ENCODE results near the gene XYLT1.

Gene XYLT1

GRCh38 chr16:17304106-17304490 lies 166.7 kb downstream of the XYLT1 start:
- DNase-seq = no peak

DNA sequence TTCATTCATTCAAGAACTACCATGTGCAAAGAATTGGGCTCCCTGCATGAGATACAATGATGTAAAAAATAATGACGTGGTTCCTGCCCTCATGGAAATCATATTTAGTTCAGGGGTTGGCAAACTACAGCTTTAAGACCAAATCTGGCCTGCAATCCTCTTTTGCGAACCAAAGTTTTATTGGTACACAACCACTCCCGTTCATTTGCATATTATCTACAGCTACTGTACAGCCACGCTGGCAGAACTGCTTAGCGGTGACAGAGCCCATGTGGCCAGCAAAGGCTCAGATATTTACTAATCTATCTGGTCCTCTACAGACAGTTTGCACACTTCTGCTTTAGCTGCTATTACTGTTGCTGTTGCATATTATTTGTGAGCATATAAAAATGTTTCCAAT lies 167.7 kb downstream of the XYLT1 start:
- no peak for DNase-seq

- DNase-seq = no peak
These were observed 168.1 kb downstream of the XYLT1 start for GRCh38 chr16:17302620-17303019.

DNA sequence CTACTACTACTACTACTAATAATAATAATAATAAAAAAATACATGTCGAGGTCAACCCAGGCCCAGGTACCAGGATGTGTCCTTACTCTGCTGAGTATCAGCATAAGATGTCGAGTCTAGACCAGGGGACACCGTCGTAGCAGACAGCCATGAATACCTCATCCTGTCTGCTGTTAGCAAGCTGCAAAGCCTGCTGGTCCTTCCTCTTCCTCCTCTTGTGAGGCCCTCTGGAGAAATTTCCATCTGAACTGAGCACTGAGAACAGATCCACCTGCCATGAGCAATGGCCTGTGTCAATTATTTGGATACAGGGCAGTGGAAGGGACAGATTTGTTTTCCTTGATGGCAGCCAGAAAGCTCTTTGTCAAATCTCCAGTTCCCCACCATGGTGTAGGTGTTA lies 168.5 kb downstream of the XYLT1 start:
- no peak for DNase-seq

- peak in 1 of 2 donors; percentile 73 for DNase-seq
These were observed 169.1 kb downstream of the XYLT1 start for GRCh38 chr16:17301593-17302135.

- DNase-seq = no peak
These were observed 169.6 kb downstream of the XYLT1 start for GRCh38 chr16:17301184-17301583.

DNA sequence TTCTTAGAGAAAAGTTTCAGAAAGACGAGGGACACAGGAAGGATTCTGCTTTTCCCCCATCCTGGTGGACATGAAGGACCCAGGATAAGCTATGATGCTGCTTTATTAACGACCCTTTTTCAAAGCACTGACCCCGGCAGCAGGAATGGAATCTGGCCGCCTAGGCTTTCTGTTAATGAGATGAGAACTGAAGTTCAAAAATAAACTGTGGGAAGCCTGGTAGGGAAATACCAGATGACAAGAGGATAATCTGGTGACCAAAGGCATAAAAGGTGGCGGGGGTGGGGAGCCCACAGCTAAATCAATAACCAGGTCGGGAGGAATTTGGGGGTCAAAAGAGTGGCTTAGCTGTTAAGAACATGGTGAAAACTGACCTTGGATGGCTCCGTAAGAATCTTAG lies 171.0 kb downstream of the XYLT1 start:
- DNase-seq = no peak

DNA sequence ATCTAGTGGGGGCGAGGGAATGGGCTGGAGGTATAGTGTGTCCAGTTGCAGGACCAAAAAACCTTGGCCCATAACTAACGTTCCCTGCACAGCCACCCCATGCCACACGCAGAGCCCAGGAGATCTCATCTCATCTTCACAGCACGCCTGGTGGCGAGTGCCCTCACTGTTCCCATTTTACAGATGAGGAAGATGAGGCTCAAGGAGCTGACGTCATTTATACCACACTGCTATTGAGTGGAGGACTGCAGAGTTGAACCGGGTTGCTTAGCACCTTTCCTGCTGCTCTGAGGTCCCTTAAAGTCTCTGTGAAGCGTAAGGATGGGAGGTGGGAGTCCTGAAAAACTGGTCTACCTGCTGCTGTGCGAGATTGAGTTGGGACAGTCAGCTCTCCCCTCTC lies 172.5 kb downstream of the XYLT1 start:
- DNase-seq = no peak

DNA sequence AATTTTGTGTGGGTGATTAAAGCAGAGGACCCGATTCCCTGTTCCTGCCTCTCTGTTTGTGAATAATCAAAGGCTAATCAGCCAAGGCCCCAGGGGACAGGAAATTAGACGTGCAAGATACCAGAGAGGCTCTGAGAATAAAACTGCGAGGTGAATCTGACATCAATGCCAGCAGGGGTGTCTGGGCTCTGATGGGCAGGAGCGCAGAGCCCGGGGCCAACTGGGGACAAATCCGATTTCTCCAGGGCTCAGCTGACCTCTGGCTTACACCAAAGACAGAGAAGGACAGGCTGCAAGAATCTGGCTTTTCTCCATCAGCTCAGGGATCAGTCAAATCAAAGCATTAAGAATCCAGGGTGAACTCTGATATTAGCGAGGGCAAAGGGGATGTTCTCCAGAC lies 174.3 kb downstream of the XYLT1 start:
- DNase-seq = no peak

DNA sequence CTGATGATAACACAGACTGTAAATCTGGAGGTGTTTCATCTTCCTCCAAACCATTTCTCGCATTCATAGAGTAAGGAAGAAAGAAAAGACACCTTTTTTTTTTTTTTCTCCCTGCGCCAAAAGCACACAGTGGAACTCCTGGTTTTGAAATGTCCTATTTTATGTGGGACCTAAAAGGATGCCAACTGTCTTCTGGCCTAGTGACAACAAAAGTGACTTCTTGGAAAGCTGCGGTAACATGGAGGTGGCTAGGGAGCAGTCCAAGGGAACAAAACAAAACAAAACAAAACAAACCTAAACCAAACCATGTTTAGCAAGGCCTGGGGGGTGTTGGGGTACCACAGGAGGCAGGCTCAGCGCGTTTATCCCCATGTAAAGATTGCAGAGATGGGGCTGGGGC lies 174.8 kb downstream of the XYLT1 start:
- no peak for DNase-seq

GRCh38 chr16:17294856-17295255 lies 175.9 kb downstream of the XYLT1 start:
- DNase-seq = no peak

GRCh38 chr16:17293813-17294558 lies 176.8 kb downstream of the XYLT1 start:
- DNase-seq = no peak

DNA sequence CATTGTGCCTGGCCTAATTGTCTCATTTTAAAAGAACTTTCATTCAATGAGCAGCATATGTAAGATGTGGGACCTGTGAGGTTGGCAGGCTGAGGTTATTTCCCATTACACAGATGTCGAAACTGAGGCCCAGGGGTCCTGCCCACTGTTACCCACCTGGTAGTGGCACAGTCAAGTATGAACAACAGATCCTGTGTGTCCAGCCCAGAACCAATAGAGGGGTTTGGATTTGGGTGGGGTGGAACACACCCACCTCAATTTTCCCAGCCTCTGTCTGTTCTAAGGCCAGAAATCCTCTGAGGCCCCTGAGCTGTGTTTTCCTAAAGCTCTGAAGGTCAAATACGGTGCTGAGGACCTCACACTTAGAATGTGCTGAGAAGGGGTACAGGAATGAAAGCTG lies 179.5 kb downstream of the XYLT1 start:
- no peak for DNase-seq

GRCh38 chr16:17289674-17290635 lies 180.8 kb downstream of the XYLT1 start:
- no peak for DNase-seq

DNA sequence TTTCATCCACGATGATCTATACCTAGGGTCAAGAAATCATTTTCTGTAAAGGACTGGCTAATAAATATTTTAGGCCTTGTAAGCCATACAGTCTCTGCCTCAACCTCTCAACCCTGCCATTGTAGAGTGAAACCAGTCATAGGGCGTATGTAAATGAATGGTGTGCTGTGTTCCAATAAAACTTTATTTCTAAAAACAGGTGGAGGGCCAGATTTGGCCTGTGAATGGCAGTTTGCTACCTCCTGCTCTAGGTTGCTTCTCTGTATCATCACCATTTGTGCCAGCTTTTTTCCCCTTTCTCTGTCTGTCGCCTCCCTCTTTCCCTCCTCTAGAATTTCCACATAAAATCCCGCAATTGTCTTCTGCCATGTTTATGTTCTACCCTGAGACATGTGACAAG lies 181.7 kb downstream of the XYLT1 start:
- DNase-seq = no peak

GRCh38 chr16:17287166-17287800 lies 183.5 kb downstream of the XYLT1 start:
- no peak for DNase-seq

DNA sequence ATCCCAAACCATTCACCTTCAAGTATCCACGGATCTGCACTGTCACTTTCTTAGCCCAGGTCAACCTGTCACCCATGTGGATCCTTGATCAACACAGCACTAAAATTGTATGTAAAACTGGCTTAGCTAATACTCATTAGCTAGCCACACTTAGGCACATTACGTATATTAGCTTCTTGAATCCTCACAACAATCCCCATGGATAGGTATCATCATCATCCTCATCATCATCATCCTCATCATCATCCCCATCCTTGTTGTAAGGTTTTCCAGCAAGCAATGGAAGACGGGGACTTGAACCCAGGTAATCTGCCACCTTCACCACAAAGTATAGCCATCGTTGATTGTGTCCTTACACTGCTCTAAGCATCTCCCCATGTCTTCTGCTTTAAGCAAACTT lies 184.3 kb downstream of the XYLT1 start:
- no peak for DNase-seq

DNA sequence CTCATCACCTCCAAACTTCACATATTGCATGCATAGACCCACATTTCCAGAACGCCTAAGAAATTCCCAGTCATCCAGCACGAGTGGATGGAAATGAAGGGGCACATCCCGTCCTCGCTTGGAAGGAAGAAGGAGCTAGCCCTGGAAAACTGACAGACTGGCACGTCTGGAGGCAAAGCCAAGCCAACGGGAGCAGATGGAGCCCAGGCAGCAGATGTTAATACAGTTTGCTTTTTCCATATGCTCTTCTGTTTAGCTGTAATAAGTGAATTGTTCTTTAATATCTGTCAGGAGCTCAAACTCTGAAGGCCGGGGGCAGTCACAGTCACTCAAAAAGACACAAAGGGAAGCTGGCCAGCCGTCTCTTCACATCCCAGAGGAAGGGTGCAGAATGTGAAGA lies 187.7 kb downstream of the XYLT1 start:
- DNase-seq = no peak

DNA sequence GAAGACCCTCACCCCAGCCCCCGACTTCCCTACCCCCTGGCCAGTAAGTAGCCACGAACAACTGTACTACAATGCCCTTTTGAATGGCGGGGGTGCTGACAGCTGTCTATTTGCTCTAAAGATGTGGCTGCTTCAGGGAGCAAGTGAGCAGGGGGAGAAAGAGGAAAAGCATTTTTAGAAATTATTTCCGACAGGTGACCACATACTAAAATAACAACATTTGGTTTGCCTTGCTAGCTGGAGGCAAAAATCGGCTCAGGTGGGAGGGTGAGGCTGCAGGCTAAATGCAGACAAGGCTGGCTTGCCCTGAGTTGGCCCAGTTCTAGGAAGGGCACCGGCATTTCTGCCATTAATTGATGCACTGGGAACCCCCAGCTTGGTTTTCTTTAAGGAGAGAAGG lies 188.5 kb downstream of the XYLT1 start:
- no peak for DNase-seq

GRCh38 chr16:17281052-17281451 lies 189.7 kb downstream of the XYLT1 start:
- no peak for DNase-seq

DNA sequence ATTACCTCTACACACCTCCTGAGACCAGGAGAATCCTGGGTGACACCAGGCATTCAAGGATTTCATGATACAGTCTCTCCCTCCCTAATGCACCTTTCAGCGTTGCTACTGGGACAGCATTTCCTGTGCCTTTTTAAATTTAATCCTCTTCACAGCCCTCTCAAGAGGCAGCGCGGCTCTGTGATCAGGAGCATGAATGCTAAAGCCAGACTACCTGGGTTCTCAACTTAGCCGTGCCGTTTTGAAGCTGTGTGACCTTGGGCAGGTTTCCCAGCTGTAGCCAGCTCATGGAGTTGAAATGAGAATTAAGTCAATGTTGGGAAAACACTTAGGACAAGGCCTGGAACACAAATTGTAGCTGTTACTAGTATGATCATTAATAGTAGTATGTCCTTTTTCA lies 191.8 kb downstream of the XYLT1 start:
- no peak for DNase-seq

DNA sequence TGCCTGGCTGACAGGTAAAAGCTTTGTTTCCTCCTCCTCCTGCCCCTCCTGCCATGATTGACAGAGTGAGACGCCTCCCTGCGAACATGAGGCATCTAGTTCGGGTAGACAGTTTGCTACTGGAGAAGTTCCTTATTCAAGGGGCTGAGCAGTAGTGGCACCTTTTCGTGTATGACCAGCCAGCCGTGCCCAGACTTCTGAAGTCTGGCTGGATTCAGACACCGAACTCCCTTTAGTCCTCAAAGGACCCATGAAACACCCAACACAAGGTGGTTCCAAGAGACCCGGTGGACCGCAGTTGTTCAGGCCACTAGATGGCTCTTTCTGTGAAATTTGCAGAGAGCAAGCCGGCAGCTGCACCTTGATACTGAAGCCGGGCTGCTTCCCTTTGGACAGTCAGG lies 192.8 kb downstream of the XYLT1 start:
- peak in 1 of 2 donors; percentile 19 for DNase-seq

DNA sequence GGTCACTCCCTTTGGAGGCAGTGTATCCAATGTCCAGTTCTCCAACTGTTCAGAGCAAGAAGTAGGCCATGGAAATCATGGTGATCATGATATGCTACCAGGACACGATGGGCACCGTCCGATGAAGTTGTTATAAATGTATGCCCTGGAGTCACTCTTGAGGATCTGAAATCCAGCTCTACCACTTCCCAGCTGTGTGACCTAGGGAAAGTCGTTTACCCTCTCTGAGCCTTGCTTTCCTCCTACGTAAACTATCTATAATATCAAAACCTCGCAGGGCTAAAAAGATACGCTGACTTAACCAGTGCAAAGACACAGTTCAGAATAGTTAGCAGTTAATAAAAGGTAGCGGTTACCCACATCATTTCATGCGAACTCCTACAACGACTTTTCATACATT lies 194.2 kb downstream of the XYLT1 start:
- DNase-seq = no peak

All from CD4-positive, alpha-beta T cell treated with Interferon alpha-2 for 1 hour (primary cell).